SK-N-SH treated with all-trans-retinoic acid at 6 μM for 48 hours (cell line): Measurements from ENCODE around the gene DPM2.

Source experiments
- CSDC2 ChIP-seq: fragments of 250-450 bp; sonication (Bioruptor Pico); IDR thresholded peaks from 2 replicates; pipeline ENCODE4 v1.5.0; 2020; ENCODE audit warnings: mild to moderate bottlenecking, moderate library complexity
- OSR1 ChIP-seq: fragments of 250-450 bp; sonication (Bioruptor Pico); IDR thresholded peaks from 2 replicates; pipeline ENCODE4 v1.8.0; 2022; ENCODE audit warnings: moderate library complexity, mild to moderate bottlenecking, inconsistent platforms
- PATZ1 ChIP-seq: fragments of 250-450 bp; sonication (Bioruptor Pico); IDR thresholded peaks from 2 replicates; pipeline ENCODE4 v1.8.0; 2020; ENCODE audit warnings: mild to moderate bottlenecking, moderate library complexity, borderline replicate concordance
- RARB ChIP-seq: fragments of 250-450 bp; sonication (Bioruptor Pico); IDR thresholded peaks from 2 replicates; pipeline ENCODE4 v1.8.0; 2021; ENCODE audit warnings: mild to moderate bottlenecking, moderate library complexity
- SNAI2 ChIP-seq: fragments of 250-450 bp; sonication (Bioruptor Pico); IDR thresholded peaks from 2 replicates; pipeline ENCODE4 v1.5.0; 2020; ENCODE audit warnings: mild to moderate bottlenecking, moderate library complexity
- TCF4 ChIP-seq: fragments of 250-450 bp; sonication (Bioruptor Pico); IDR thresholded peaks from 2 replicates; pipeline ENCODE4 v1.8.0; 2021; ENCODE audit warnings: mild to moderate bottlenecking, moderate library complexity, borderline replicate concordance
- ZC3H10 ChIP-seq: fragments of 250-450 bp; sonication (Bioruptor Pico); IDR thresholded peaks from 2 replicates; pipeline ENCODE4 v1.5.1; 2021; ENCODE audit warnings: mild to moderate bottlenecking, moderate library complexity
- ZFP30 ChIP-seq: fragments of 450-650 bp; formaldehyde crosslinking; IDR thresholded peaks from 2 replicates; pipeline ENCODE4 v1.5.0; 2022; ENCODE audit warnings: mild to moderate bottlenecking, moderate library complexity
- ZNF8 ChIP-seq: fragments of 450-650 bp; formaldehyde crosslinking; IDR thresholded peaks from 2 replicates; pipeline ENCODE4 v1.5.0; 2020; ENCODE audit warnings: mild to moderate bottlenecking, moderate library complexity
- TF ChIP-seq, protein P1 (sequence below): fragments of 250-450 bp; sonication (Bioruptor Pico); IDR thresholded peaks from 2 replicates; pipeline ENCODE4 v1.5.0; 2020; ENCODE audit warnings: mild to moderate bottlenecking, moderate library complexity

DNA sequence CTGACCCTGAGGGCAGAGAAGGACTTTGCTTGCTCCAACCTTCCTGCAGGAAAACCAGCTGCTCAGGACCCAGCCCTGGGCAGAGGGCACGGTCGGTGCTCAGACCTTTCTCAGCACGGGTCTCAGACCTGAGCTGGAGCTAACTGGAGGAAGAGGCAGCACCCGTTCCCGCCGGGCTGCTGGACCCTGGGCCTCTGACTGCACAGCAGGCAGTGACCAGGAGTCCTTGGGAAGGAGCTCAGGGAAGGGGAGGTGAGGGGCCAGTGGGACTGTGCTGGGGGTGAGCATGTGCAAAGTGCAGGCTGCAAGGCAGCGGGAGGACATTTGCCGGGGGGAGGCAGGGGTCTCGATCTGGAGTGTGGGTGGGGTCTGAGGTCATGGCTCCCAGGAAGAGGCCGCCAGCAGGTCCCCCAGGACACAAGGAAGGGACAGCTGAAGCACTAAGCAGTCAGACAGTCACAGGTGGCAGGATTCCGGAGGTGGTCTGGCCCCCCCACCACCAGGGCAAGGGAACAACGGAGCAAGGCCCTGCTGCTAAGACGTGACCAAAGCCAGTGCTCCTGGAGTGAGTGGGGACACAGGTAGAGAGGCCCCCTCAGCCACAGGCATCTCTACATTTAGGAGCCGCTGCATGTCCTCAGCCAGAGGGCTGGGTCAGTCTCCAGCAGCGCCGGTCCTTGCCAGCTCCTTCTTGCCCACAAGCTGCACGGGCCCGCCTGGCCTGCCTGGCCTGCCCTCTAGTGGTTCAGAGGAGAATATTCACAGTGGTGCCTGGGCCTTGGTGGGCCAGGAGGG, 4.8 kb upstream of the DPM2 start:
- no peak for TF ChIP-seq RARB (CRISPR knock-in tag)
- no peak for TF ChIP-seq PATZ1 (CRISPR knock-in tag)
- no peak for TF ChIP-seq OSR1 (CRISPR knock-in tag)
- no peak for TF ChIP-seq SNAI2 (CRISPR knock-in tag)
- TF ChIP-seq TCF4 (CRISPR knock-in tag) = no peak
- no peak for TF ChIP-seq CSDC2
- TF ChIP-seq ZNF8 (CRISPR knock-in tag) = no peak
- no peak for TF ChIP-seq ZC3H10 (CRISPR knock-in tag)
- no peak for TF ChIP-seq ZFP30
- TF ChIP-seq, protein P1, sequence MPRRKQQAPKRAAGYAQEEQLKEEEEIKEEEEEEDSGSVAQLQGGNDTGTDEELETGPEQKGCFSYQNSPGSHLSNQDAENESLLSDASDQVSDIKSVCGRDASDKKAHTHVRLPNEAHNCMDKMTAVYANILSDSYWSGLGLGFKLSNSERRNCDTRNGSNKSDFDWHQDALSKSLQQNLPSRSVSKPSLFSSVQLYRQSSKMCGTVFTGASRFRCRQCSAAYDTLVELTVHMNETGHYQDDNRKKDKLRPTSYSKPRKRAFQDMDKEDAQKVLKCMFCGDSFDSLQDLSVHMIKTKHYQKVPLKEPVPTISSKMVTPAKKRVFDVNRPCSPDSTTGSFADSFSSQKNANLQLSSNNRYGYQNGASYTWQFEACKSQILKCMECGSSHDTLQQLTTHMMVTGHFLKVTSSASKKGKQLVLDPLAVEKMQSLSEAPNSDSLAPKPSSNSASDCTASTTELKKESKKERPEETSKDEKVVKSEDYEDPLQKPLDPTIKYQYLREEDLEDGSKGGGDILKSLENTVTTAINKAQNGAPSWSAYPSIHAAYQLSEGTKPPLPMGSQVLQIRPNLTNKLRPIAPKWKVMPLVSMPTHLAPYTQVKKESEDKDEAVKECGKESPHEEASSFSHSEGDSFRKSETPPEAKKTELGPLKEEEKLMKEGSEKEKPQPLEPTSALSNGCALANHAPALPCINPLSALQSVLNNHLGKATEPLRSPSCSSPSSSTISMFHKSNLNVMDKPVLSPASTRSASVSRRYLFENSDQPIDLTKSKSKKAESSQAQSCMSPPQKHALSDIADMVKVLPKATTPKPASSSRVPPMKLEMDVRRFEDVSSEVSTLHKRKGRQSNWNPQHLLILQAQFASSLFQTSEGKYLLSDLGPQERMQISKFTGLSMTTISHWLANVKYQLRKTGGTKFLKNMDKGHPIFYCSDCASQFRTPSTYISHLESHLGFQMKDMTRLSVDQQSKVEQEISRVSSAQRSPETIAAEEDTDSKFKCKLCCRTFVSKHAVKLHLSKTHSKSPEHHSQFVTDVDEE (CRISPR knock-in tag) = no peak
